GM21723 (cell line): ENCODE measurements around the gene GDF9.
"Not testable (repeated sequence)": the region's sequence is repeated elsewhere in the genome, so short reads cannot be mapped to it uniquely, and the experiment has no call there.

ENCODE experiments used
- ATAC-seq: cut with Tn5 transposase; IDR thresholded peaks from one replicate; pipeline ENCODE4 v1.9.1; 2021; ENCODE audit warnings: mild to moderate bottlenecking, moderate library complexity; ENCODE audit not compliant: unreplicated experiment

GDF9 gene

DNA sequence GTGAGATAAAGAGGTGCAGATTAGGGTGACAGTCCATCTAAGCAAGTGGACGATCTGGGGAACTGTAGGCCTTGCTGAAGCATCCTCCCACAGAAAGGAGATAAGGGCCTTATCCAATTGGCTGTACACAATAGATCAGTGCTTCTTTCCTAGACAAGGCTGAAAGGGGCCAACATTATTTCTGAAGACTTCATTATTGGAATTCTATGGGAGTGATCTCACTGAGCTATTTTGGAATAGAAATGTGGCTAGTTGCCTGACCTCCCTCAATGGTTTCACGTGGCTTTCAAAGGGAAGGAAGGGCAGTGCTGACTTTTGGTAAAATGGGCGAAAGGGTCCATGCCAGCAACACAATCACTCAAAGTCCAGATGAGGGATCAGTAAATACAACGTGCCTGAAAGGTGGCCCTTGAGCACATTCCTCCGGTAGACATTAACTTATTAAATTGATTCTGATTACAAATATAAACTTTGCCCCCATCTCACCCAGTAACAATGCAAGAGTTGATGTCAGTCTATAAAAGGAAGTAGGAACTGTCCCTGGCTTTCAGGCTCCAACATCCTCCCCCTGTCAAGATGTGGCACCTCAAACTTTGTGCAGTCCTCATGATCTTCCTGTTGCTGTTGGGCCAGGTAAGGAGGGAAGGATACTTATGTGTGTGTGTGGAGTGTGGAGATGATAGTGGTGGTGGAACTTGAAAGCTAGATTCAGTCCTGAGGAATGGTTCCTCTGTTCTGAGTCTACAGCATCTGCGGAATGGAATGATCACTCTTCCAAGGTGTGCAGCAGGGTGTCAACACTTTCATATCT lies 7.1 kb upstream of the GDF9 start, which contains the start of gene LEAP2:
Gene LEAP2 (plus strand): TSS at position 550 of the 811 bp plus-strand sequence. CDS start 27 bp downstream, at position 577.
- no peak for ATAC-seq

DNA sequence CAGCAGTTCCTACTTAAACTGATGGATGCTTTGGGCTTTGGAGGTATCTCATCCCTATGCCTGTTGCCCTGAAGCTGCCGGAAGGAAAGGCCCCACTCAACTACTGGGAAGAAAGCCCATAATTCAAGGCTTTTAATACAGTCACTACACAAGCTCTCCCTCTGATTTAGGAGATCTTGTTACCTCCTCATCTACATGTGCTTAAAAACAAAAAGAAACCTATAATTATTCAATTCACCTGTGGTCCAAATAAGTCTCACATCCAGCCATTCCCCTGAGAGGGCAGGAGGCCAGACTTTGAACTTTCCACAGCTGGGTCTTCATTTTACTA lies 6.5 kb upstream of the GDF9 start:
- ATAC-seq = no peak

DNA sequence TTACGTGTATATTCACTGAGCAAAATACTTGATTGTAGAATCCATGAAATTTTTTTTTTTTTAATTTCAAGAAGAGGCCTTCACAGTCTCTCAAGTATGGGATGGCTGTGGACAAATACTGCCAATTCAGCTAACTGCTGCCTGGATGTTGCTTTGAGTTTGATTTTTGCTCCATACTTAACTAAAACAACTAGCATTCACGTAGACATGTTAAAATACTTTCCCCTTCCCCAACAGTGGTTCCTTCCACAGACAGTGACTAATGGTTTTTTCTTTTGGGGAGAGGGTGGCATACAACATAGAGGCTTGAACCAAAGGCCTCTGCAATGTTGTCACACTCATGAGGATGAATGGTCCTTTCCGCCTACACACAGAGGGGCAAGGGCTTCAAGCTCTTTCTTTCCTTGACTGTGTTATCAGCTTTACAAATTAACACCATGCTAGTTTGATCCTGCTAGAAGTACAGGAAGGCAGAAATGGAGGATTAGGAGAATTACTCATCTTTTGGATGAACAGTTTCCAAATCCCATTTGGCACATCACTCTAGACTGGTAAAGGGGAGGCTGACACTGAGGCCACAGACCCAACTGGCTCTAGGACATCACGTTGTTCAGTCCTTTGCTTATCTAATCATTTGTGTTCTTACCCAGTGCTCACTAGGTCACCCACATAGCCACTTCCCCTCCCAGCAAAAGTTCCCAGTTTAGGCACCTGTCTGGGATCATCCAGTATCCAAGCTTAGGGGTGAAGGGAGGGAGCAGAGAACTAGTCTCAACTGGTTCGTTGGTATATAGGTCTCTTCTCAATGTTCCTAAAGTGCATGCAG lies 5.4 kb upstream of the GDF9 start:
- no peak for ATAC-seq

DNA sequence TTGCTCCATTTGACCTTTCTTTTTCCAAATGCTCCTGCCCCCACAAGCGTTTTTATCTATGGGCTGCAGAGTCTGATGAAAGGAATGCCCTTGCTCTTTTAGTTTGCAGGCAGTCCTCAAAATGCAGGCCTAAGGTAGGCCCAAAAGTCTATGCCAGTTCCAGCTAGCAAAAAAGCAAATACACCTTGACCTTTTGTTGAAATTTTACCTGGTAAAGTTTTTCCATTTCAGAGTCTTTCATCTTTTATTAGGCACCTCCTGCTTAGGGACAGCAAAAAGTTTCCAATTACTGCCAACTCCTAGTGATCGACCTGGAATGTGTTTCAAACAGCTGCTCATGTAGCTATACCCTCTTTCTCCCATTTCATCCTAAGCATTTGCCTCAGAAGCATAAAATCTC lies 4.5 kb upstream of the GDF9 start:
- no peak for ATAC-seq

DNA sequence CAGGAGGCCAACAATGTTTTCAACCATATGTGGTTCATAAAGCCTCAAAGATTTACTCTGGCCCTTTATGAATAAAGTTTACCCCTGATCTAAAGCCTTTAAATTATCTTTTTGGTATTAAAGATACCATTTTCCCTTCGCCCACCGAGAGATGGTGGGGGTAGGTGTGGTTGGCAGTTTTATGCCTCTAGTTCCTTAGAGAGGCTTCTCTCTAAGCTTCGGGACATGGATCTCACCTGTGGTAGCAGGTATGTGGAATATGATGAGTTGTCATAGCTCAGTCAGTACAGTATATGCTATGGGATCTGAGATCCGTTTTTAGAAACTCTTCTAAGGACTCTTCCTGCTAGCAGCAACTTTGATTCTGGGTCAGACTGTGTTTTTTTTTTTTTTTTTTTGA lies 2.5 kb upstream of the GDF9 start:
- ATAC-seq = no peak

DNA sequence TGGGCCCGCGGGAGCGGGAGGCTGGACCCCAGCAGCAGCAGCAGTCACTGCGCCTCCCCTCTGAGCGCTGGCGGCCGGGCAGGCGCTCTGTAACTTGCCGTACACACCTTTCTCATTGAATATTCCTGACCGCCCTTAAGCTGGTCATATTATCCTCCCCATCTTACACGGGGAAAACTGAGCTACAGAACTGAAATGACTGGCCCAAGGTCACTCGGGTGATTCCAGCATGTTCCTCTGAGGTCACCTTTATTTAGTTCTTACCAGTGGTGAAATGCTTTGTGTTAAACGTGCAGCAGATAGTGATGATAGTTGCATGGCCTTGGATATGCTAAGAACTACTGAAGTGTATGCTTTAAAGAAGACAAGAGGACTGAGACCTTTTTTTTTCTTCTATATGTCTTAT lies 780 bp upstream of the GDF9 start:
- peak; percentile 25 for ATAC-seq

- ATAC-seq = peak; percentile 30
Measured at GRCh38 chr5:132865668-132866341, 464 bp downstream of the GDF9 start.

- no peak for ATAC-seq
Measured at GRCh38 chr5:132860742-132861141, 5.5 kb downstream of the GDF9 start.

DNA sequence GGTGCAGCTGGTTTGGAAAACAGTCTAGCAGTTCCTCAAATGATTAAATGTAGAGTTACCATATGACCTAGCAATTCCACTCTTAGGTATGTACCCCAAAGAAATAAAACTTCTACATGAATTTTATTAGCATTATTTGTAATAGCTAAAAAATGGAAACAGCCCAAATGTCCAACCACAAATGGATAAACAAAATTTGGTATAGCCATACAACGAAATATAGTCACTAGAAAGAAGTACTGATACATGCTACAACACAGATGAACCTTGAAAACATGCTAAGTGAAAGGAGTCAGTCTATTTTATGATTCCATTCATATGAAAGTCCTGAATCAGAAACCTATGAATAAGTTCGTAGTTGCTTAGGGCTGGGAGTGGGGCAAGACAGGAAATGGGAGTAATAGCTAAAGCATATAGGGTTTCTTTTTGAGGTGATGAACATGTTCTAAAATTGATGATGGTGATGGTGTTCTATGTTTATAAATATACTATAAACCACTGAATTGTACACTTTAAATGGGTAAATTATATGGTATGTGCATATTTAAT lies 6.3 kb downstream of the GDF9 start:
- ATAC-seq = no peak

DNA sequence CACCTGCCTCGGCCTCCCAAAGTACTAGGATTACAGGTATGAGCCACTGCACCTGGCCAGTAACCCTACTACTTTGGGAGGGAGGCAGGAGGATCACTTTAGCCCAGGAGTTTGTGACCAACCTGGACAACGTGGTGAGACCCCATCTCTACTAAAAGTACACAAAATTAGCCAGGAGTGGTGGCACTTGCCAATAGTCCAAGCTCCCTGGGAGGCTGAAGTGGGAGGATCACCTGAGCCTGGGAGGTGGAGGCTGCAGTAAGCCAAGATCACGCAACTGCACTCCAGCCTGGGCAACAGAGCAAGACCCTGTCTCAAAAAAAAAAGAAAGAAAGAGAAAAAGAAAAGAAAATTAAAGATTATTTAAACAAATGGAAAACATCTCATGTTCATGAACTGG lies 10.3 kb downstream of the GDF9 start:
- ATAC-seq = no peak

DNA sequence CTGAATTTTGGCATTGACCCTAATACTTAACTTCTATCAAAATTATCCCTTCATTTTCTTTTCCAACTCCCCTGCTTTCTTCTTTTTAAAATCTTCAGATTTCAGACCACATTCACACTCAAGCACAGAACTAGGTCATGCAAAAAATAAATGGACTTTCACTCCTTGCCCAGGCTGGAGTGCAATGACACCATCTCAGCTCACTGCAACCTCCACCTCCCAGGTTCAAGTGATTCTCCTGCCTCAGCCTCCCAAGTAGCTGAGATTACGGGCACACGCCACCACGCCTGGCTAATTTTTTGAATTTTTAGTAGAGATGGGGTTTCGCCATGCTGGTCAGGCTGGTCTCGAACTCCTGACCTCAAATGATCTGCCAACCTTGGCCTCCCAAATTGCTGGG lies 11.3 kb downstream of the GDF9 start:
- ATAC-seq = not testable (repeated sequence)

DNA sequence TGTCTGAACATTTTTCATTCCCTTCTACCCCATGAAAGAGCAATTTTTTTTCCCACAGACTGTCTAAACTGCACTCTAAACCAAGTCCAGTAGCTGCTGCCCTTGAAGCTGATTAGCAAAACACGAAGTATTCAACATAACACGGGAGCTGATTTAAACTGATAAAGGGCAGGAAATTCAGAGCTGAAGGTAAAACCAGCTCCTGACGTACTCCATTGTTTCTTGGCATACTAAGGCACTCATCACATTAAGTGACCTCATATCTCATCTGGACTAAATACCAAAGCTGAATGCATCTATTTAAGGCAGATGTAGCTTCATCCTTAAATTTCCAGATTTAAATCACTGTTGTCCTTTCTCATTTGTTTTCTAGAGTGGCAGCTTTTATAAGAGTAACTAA lies 12.0 kb downstream of the GDF9 start:
- ATAC-seq = no peak

GRCh38 chr5:132853790-132854189 lies 12.5 kb downstream of the GDF9 start:
- ATAC-seq = no peak

DNA sequence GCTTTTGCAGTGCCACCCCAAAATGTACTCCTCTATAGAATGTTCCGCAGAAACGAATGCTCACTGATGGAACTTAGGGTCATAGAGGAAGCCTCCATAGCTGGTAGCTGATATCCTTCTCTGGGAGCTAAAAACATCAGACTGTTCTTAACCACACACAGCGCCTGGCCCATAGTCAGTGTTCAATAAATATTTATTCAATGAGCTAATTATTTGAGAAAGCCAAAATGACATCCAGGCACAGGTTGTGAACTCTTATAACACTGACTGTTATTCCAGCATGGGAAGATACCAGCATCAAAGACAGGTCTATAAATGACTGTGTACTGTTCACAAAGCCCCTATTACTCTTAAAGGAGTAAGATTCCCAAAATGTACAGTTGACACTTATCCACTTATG lies 12.9 kb downstream of the GDF9 start:
- ATAC-seq = no peak

DNA sequence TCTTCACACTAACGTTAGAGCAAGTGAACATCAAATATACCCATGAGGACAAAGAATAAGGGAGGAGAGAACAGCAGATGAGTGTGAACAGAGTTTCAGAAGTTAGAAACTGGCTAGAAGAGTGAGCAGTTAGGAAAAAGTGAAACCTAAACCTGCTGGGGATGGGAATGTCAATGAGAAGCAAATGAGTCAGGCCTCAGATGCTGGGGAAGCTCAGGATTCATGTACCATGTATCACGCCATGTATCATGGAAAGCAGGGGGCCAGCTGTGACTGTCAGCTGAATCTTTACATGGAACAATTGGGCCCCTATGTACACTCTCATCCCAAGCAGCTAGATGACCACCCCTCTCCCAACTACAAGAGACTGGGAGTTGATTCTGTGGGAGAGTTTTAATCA lies 16.2 kb downstream of the GDF9 start:
- no peak for ATAC-seq

- ATAC-seq = no peak
Measured at GRCh38 chr5:132849347-132849746, 16.9 kb downstream of the GDF9 start.

GRCh38 chr5:132848270-132848669 lies 18.0 kb downstream of the GDF9 start:
- no peak for ATAC-seq

GRCh38 chr5:132841305-132841704 lies 25.0 kb downstream of the GDF9 start:
- no peak for ATAC-seq

GRCh38 chr5:132840896-132841295 lies 25.4 kb downstream of the GDF9 start:
- ATAC-seq = no peak

- no peak for ATAC-seq
Measured at GRCh38 chr5:132840313-132840712, 26.0 kb downstream of the GDF9 start.
